Stimulated activated CD8-positive, alpha-beta memory T cell treated with anti-CD3 and anti-CD28 coated beads, Interleukin-4, amount 100 ng/mL, for 24 hours (primary cell): ENCODE measurements around the gene TRRAP.

Experiments used
- DNase-seq: peaks from one replicate; pipeline ENCODE4 v3.0.0-alpha.2; 2020; ENCODE audit warnings: low read depth

TRRAP gene

DNA sequence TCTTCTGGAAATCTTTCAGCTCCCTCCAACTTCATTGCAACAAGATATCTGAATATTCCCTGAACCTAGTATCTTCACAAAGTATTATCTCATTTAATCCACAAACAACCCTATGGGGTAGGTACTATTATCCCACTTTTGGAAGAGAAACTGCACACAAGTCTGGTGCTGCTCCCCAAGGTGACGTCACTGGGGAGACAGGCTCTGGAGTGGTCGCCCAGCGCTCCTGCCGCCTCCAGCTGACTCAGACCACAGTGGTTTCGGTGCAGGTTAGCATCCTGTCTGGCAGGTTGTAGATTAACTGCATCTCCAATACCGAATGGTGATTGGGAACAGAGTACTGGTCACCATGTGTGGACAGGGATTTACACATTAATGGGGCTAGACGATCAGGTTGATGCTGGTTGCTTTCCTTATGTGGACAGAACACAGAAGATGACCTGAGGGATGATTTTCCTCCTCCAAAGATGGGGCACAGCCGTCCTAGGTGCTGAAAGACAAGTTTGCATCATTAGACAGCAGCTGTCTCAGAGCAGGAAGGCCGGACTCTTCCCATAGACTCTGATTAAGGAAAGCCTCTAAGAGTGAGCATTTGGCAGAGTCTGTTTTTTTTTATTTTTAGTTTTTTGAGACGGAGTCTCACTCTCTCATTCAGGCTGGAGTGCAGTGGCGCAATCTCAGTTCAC, 128.6 kb downstream of the TRRAP start:
- DNase-seq: no peak

GRCh38 chr7:99008181-99008631, 129.9 kb downstream of the TRRAP start:
- DNase-seq: no peak

DNA sequence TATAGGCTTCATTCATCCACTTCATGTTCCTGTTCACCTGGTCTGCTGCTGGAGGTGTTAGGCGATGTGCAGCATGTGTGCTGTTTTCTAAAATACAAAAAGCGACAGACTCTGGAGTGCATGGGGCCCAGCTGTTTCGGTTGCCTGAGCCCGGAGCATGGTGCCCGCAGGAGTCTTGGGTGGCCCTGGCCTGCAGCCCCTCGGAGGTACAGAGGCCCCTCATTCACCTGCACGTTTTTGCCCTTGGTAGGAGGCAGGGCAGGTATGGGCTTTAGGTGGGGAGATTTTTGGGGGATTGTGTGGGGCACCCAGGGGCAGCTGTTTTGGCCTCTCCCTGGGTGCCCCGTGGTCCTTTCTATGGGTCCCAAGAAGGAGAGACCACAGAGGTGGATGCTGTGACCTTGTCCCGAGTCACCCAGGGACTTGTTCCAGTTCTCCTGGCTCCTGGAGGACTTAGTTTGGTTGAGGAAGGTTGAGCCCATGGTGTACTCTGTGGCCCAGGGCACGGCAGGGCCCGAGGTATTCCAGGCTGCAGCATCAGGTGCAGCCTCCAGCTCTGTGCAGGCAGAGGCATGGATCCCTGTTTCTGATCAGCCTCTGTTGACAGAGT, 130.7 kb downstream of the TRRAP start:
- DNase-seq: no peak

GRCh38 chr7:99010281-99010680, 131.9 kb downstream of the TRRAP start:
- DNase-seq: no peak

DNA sequence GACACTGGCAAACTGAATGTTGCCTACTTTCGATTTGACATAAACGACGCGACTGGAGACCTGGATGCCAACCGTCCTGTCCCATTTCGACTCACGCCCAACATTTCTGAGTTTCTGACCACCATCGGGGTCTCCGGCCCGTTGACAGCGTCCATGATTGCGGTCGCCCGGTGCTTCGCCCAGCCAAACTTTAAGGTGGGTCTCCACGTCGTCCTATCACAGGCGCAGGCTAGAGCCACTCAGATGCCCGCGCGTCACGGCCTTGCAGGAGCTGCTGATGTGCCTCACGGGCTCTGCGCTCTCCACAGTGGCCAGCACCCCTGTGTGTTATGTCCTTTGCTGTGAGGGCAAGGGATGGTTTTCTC, 133.0 kb downstream of the TRRAP start:
- no peak for DNase-seq

DNA sequence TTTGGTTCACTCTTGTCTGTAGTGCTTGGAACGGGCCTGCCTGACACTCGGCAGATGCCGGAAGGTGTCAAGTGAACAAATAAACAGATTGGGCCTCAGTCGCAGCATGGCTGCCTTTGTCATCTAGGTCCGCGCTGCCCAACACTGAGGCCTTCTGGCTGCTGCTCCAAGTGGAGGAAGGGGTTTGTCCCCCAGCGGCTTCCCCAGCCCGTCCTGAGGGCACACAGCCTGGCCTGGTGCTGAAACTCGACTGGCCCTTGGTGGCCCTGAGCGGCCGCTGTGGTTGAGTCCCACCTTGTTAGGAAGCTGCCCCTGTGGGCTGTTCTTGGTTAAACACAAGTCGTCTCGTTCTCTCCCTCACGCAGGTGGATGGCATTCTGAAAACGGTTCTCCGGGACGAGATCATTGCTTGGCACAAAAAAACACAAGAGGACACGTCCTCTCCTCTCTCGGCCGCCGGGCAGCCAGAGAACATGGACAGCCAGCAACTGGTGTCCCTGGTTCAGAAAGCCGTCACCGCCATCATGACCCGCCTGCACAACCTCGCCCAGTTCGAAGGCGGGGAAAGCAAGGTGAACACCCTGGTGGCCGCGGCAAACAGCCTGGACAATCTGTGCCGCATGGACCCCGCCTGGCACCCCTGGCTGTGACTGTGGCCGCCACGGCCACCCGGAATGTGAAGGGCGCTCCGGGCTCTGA, 133.5 kb downstream of the TRRAP start:
- no peak for DNase-seq

GRCh38 chr7:99012722-99013121, 134.4 kb downstream of the TRRAP start:
- DNase-seq: no peak

GRCh38 chr7:99013266-99014112, 135.2 kb downstream of the TRRAP start:
- no peak for DNase-seq

GRCh38 chr7:99014113-99014985, 136.0 kb downstream of the TRRAP start:
- DNase-seq: no peak

- no peak for DNase-seq
These were observed 137.9 kb downstream of the TRRAP start for GRCh38 chr7:99016196-99016595.

DNA sequence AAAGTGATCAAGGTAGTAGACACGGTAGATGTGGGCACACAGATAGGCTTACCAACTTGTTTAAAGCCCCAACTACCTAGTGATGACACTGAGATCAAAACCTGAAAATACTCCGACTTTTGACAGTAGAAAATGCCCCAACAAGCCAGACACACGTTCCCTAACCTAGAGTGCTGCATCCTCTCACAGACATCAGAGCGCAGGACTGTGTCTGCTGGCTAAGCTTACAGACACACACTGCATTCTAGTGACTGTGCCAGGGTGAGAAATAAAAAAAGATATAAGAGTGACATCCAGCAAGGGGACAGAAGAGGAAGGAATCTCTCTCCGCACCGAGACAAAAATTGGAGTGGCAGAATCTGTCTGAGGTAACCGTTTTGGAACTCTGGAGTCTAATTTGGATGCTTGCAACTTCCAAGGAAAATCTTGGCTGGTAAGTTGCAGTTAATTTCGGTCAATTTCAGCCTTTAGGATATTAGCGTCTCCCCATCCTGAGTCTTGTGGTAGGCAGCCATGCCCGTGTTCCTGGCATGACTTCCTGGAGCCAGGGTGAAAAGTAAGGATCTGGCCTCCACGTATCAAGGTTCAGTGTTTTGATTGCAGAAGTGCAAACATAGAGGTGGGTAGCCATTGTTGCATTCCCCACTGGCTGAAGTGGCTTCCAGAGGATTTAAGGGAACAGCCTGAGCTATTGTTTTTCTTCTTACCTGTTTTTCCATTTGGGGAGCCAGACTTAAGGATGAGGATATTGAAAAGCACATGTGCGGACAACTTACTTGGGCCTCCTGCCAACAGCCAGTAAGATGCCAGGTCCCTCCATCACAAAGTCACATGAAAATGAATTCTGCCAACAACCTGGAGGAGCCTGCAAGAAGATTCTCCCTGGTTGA, 141.4 kb downstream of the TRRAP start:
- DNase-seq: no peak

GRCh38 chr7:99020413-99020715, 142.0 kb downstream of the TRRAP start:
- DNase-seq: no peak

- no peak for DNase-seq
These were observed 143.7 kb downstream of the TRRAP start for GRCh38 chr7:99021941-99022560.

DNA sequence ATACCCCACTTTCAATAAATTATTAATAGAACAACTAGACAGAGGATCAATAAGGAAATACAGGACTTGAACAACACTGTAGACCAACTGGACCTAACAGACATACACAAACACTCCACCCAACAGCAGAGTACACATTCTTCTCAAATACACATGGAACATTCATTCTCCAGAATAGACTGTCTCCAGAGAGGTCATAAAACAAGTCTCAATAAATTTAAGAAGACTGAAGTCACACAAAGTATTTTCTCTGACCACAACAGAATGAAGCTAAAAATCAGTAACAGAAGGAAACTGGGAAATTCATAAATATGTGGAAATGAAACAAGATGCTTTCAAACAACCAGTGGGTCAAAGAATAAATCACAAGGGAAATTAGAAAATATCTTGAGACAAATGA, 145.7 kb downstream of the TRRAP start:
- DNase-seq: no peak

DNA sequence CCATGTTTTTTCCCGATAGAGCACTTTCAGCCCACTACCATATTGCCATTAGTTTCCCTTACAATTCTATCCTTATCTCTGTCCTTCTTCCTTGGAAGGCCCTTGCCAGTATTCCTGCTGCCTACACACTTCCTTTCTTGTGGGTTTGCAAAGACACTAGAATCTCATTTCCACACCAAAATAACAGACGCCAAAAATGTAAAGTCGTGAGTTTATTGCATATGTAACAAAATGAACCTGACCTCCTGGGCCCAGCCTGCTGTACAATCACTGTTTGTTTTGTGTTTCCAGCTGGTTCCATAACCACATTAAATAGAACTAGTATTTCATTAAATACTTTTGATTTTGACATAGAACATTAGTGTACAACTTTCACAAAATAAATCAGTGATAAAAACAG, 148.9 kb downstream of the TRRAP start:
- DNase-seq: no peak

- no peak for DNase-seq
These were observed 149.5 kb downstream of the TRRAP start for GRCh38 chr7:99027841-99028240.

DNA sequence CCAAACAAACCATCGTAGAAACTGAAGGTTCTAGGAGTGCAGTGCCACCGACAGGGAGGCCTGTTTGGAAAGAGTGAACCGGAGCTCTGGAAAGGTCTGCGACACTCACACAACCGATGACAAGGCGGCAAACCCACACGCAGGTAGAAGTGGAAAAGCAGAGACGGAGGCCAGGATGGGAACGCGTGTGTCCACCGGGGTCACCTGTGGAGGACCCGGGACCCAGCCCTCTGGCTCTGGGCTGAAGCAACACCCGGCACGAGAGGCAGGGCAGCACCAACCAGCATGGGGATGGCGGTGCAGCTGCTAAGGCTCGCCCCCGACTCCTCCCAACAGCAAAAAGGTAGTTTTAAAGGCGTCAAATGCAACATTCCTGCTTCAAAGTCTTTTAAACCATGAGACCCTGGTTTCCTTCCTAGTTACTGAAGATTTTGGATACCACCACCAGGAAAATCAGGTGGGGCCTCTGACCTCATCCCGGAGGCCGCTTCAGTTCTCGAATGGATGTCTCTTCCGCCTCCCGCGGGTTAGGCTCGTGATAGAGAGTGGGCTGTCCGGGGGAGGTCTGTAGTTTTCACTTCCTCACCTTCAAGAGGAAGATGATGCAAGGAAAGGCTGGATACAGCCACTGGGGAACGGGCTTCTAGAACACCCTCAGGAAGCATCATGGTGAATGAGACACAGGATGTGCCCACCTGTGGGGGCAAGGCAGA, 150.1 kb downstream of the TRRAP start:
- DNase-seq: no peak

- DNase-seq: no peak
These were observed 151.4 kb downstream of the TRRAP start for GRCh38 chr7:99029466-99030435.
